ENCODE results near the gene MYO18A.
"Not testable (repeated sequence)": the region's sequence is repeated elsewhere in the genome, so short reads cannot be mapped to it uniquely, and the experiment has no call there.

The MYO18A gene

DNA sequence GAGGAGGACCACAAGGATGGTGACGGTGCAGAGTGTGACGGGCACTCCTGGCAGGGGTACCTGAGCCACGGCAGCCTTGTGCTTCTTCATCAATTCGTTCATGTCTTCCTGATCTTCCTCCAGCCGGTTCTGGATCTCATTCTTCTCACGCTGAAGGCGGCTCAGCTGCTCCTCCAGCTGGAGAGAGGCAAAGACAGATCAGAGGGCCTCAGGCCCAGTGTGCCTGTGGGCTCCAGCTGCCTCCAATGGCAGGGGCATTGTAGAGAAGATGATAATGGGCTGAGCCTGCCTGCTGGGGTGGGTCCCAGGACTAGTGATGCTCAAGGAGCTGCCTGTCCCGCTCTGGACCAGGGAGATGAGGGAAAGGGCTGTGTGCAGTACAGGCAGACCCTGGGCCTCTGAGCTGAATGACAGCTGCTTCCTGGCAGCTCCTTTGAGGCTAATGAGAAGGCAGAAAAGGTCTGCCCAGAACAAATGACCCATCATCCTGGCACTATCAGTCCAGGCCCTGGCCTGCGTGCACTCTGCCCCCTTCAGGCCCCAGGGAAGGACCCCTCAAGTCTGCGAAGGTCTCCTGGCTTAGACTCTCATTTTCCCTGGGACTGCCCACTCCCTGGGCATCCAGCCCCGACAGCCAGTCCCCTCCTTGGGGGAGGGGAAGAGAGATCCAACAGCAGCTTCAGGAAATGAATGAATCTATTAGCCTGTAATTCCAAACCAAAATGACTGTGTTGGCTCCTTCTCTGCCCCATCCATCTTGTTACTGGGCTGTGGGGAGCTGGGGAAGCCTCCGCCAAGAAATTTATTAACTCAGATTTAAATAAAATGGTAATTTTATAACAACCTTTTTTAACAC is 89.2 kb downstream of the MYO18A start:
- TF ChIP-seq Cebpa-rat (IDR thresholded peaks at IDR 0.05) = no peak
- H3K9ac ChIP-seq = peak overlapping the region; percentile 7
- peak overlapping the region; percentile 34; the same call in 1 of the 2 replicates for H3K4me2 ChIP-seq
- peaks cover 100% of the 10 kb centered on the region for H3K36me3 ChIP-seq
- H3K4me1 ChIP-seq = peaks cover 81% of the 10 kb centered on the region
- H3K27ac ChIP-seq = 0 out of 2 replicates have a peak overlapping the region, but pooled peaks have one; percentile 64
- H3K9me3 ChIP-seq = no peaks in the 10 kb centered on the region
- H3K4me3 ChIP-seq = no peak overlapping the region
- peaks cover 100% of the 10 kb centered on the region for H4K20me1 ChIP-seq
- no peaks in the 10 kb centered on the region for H3K27me3 ChIP-seq

DNA sequence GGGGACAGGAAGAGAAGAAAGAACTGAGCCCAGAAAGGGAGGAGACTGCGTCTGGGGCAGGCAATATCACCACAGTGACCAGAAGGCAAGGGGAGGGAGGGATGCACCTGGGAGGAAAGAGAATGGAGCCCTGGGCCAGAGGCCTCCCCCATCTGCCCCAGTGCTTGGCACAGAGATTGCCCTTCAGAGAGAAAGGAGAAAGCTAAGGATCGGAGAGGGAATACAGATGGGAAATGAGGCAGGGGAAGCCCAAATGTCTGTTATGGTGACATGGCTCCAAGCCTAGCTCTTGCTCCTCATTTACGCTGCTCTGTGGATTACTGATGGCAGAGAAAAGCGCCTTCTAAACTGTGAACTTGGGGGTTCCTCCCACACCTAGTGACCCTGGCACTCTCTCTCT is 90.1 kb downstream of the MYO18A start:
- H3K27me3 ChIP-seq = no peaks in the 10 kb centered on the region
- peak overlapping the region; percentile 34; the same call in 1 of the 2 replicates for H3K9ac ChIP-seq
- peaks cover 100% of the 10 kb centered on the region for H4K20me1 ChIP-seq
- TF ChIP-seq Cebpa-rat (IDR thresholded peaks at IDR 0.05) = no peak
- no peak overlapping the region for H3K4me3 ChIP-seq
- H3K4me1 ChIP-seq = peaks cover 90% of the 10 kb centered on the region
- H3K4me2 ChIP-seq = peak overlapping the region; percentile 34; the same call in 1 of the 2 replicates
- H3K27ac ChIP-seq = peak overlapping the region; percentile 64; the same call in 1 of the 2 replicates
- no peaks in the 10 kb centered on the region for H3K9me3 ChIP-seq
- peaks cover 100% of the 10 kb centered on the region for H3K36me3 ChIP-seq

DNA sequence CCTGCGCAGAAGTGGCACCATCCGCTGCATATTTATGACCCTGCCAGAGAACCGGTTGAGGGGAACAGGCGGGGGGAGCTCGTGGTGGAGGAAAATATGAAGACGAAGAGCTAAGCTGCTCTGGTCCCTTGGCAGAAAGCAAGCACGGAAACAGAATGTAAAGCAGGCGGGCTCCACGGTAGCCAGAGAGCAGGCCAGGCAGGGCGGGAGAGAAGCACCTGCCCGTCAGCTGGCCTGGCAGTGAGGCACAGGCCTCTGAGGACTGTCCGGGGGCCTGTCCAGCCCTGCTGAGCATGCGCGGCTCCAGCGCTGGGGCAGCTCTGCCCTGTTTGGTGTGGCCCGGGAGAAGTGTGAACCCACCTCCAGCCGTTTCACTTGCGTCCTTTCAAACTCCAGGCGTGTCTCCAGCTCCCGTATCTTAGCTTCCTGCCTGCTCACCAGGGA is 90.6 kb downstream of the MYO18A start:
- peaks cover 100% of the 10 kb centered on the region for H4K20me1 ChIP-seq
- peaks cover 100% of the 10 kb centered on the region for H3K36me3 ChIP-seq
- H3K4me2 ChIP-seq = peak overlapping the region; percentile 34; the same call in 1 of the 2 replicates
- no peaks in the 10 kb centered on the region for H3K9me3 ChIP-seq
- no peak for TF ChIP-seq Cebpa-rat (IDR thresholded peaks at IDR 0.05)
- peak overlapping the region; percentile 34; the same call in 1 of the 2 replicates for H3K9ac ChIP-seq
- H3K4me3 ChIP-seq = no peak overlapping the region
- peaks cover 95% of the 10 kb centered on the region for H3K4me1 ChIP-seq
- H3K27ac ChIP-seq = peak overlapping the region; percentile 64; the same call in 1 of the 2 replicates
- no peaks in the 10 kb centered on the region for H3K27me3 ChIP-seq

DNA sequence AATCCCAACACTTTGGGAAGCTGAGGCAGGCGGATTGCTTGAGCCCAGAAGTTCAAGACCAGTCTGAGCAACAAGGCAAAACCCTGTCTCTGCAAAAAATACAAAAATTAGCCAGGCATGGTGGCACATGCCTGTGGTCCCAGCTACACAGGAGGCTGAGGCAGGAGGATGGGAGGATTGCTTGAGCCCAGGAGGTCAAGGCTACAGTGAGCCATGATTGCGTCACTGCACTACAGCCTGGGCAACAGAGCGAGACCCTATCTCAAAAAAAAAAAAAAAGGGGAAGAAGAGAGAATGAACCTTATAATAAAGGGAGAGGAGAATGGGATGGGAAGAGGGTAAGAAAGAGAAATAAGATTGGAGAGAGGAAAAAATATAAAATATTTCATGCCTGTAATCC is 91.4 kb downstream of the MYO18A start:
- not testable (repeated sequence) for H3K4me3 ChIP-seq, H3K9ac ChIP-seq, H3K9me3 ChIP-seq, H3K27me3 ChIP-seq
- Histone ChIP-seq H3K4me1 (peaks cover 100% of the 10 kb centered on the region), H3K27ac (peak overlapping the region; percentile 5; the same call in 1 of the 2 replicates), H4K20me1 (peaks cover 100% of the 10 kb centered on the region), H3K4me2 (peak overlapping the region; percentile 5), H3K36me3 (peaks cover 100% of the 10 kb centered on the region)

DNA sequence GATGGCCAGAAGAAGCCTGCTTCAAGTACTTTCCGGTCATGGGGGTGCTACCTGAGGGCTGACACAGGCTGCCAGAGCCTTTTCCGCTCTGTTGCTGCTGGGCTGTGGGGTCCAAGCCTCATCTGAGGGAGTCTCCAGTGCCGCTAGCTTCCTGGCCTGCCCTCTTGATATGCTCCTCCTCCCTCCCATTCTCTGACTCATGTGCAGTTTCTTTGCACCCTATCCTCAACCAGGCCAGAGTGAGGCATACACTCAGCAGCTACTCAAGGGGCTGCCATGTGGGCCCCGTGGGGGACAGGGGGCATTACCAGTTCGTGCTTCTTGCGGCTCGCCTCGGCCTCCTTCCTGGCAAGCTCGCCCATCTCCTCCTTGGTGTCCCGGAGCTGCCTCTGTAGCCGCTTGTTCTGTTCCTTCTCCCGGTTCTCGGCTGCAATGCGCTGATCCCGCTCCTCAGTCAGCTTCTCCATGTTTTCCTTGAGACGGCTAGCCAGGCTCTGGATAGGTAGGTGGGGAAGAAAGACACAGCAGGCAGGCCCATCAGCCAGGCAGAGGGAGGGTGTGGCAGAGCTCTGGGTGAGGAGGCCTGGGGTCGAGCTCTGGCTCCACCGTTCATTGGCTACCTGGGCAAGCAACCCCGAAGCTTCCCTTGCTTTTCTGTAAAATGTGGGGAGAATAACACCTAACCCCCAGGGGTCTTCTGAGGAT is 93.4 kb downstream of the MYO18A start:
- H3K9me3 ChIP-seq = no peaks in the 10 kb centered on the region
- peak overlapping the region; percentile 89 for H3K4me2 ChIP-seq
- peaks cover 100% of the 10 kb centered on the region for H4K20me1 ChIP-seq
- H3K27me3 ChIP-seq = no peaks in the 10 kb centered on the region
- peaks cover 100% of the 10 kb centered on the region for H3K36me3 ChIP-seq
- no peak for TF ChIP-seq Cebpa-rat (IDR thresholded peaks at IDR 0.05)
- peak overlapping the region; percentile 83; the same call in 1 of the 2 replicates for H3K27ac ChIP-seq
- no peak overlapping the region for H3K4me3 ChIP-seq
- H3K9ac ChIP-seq = peak overlapping the region; percentile 62; the same call in 1 of the 2 replicates
- H3K4me1 ChIP-seq = peaks cover 98% of the 10 kb centered on the region

- no peaks in the 10 kb centered on the region for H3K9me3 ChIP-seq
- H3K36me3 ChIP-seq = peaks cover 100% of the 10 kb centered on the region
- TF ChIP-seq Cebpa-rat (IDR thresholded peaks at IDR 0.05) = no peak
- H3K27ac ChIP-seq = peak overlapping the region; percentile 83
- peak overlapping the region; percentile 62 for H3K9ac ChIP-seq
- H3K4me3 ChIP-seq = peak overlapping the region; percentile 32; the same call in 1 of the 2 replicates
- peaks cover 83% of the 10 kb centered on the region for H3K4me1 ChIP-seq
- H3K4me2 ChIP-seq = peak overlapping the region; percentile 89
- H4K20me1 ChIP-seq = peaks cover 97% of the 10 kb centered on the region
- H3K27me3 ChIP-seq = no peaks in the 10 kb centered on the region
Measured at GRCh38 chr17:29085223-29085622, 95.0 kb downstream of the MYO18A start.

DNA sequence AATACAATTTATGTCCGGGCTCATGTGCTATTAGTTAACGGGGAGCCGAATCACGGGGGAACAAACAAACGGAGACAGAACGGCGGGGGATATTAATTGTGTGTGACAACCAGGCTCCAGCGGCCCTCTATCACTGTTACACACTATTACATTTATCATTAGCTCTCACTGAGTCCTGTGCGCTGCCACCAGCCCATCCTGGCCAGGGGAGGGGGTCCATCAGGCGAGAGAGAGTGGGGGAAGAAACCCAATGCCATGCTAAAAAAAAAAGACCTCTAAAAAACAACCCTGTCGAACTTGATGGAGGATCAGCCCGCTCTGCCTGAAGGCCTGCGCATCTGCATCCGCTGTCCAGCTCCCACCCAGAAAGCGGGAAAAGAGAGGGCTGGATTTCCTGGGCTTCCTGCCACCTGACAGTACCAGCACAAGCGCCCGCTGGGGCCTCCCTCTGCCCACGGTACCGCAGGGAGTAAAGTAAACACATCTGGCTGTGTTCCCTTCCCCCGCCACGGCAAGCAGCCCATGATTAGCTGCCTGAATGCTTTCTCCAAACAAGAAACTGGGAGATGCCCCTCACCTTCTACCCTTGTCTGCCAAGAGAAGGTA is 95.6 kb downstream of the MYO18A start:
- TF ChIP-seq Cebpa-rat (IDR thresholded peaks at IDR 0.05) = no peak

DNA sequence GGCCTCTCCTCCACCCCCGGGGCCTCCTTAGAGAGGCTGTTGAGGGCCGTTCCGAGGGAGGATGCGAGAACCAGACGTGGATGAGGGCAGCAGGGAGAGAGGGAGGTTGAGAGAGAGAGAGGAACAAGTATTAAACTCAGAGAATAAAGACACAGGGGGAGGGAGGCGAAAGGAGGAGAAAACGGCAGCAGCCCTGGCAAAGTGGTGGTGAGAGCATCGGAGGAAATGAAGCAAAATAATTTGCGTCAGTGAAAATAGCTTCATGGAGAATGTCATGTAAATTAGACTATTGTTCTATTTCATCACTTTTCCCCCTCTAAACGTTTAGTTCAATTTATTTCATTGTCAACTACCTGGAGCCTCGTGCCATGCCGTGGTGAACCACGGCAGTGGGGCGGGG is 99.2 kb downstream of the MYO18A start:
- H3K4me1 ChIP-seq = peaks cover 40% of the 10 kb centered on the region
- no peaks in the 10 kb centered on the region for H3K27me3 ChIP-seq
- no peak overlapping the region for H3K9ac ChIP-seq
- H3K36me3 ChIP-seq = peaks cover 100% of the 10 kb centered on the region
- H3K4me3 ChIP-seq = no peak overlapping the region
- TF ChIP-seq Cebpa-rat (IDR thresholded peaks at IDR 0.05) = no peak
- H3K27ac ChIP-seq = peak overlapping the region; percentile 44
- H4K20me1 ChIP-seq = peaks cover 97% of the 10 kb centered on the region
- H3K4me2 ChIP-seq = no peak overlapping the region
- no peaks in the 10 kb centered on the region for H3K9me3 ChIP-seq

More for the DNA sequence above, 95.6 kb downstream of the MYO18A start:
- peak overlapping the region; percentile 62 for H3K9ac ChIP-seq
- no peaks in the 10 kb centered on the region for H3K9me3 ChIP-seq
- peaks cover 100% of the 10 kb centered on the region for H3K36me3 ChIP-seq
- peaks cover 97% of the 10 kb centered on the region for H4K20me1 ChIP-seq
- H3K4me1 ChIP-seq = peaks cover 77% of the 10 kb centered on the region
- no peaks in the 10 kb centered on the region for H3K27me3 ChIP-seq
- peak overlapping the region; percentile 32; the same call in 1 of the 2 replicates for H3K4me3 ChIP-seq
- H3K4me2 ChIP-seq = peak overlapping the region; percentile 89
- H3K27ac ChIP-seq = peak overlapping the region; percentile 83

DNA sequence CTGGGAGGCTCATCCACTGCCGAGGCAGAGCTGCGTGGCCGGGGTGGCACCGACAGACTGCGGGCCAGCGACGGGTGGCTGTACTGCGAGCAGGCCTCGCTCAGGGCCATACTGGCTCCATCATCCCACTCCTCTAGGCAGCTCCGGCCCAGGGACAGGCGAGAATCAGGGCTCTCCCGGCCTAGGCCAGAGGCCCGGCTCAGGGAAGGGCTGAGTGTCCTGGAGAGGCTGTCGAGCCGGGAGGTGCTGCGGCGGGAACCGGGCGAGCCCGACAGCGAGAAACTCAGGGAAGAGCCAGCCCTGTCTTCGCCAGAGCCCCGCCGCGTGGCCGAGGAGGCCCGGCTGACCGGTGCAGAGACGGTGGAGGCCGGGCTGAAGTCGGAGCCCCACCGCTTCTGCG is 99.9 kb downstream of the MYO18A start:
- no peaks in the 10 kb centered on the region for H3K27me3 ChIP-seq
- peak overlapping the region; percentile 44 for H3K27ac ChIP-seq
- peaks cover 97% of the 10 kb centered on the region for H4K20me1 ChIP-seq
- H3K36me3 ChIP-seq = peaks cover 100% of the 10 kb centered on the region
- H3K4me1 ChIP-seq = peaks cover 34% of the 10 kb centered on the region
- H3K9ac ChIP-seq = no peak overlapping the region
- no peak overlapping the region for H3K4me2 ChIP-seq
- H3K9me3 ChIP-seq = no peaks in the 10 kb centered on the region
- TF ChIP-seq Cebpa-rat (IDR thresholded peaks at IDR 0.05) = no peak
- no peak overlapping the region for H3K4me3 ChIP-seq
